Measurements from ENCODE around the gene DTX3.

- TF ChIP-seq CREB1 (CRISPR knock-in tag; IDR thresholded peaks at IDR 0.05; ENCODE audit: low read depth) (no peak), POLR2AphosphoS5 (IDR thresholded peaks at IDR 0.05; ENCODE audit: low read depth) (no peak), EZH2 (IDR thresholded peaks at IDR 0.05; ENCODE audit: low read depth, unreplicated experiment) (no peak), ZNF114 (CRISPR knock-in tag; IDR thresholded peaks at IDR 0.05) (no peak), JUNB (IDR thresholded peaks at IDR 0.05; ENCODE audit: unreplicated experiment) (no peak), REST (IDR thresholded peaks at IDR 0.05; ENCODE audit: unreplicated experiment) (no peak), EZH2phosphoT487 (IDR thresholded peaks at IDR 0.05; ENCODE audit: unreplicated experiment) (no peak), ZNF331 (CRISPR knock-in tag; IDR thresholded peaks at IDR 0.05; ENCODE audit: low read depth) (no peak), ETS1 (IDR thresholded peaks at IDR 0.05) (no peak)
- TF ChIP-seq, protein P1, sequence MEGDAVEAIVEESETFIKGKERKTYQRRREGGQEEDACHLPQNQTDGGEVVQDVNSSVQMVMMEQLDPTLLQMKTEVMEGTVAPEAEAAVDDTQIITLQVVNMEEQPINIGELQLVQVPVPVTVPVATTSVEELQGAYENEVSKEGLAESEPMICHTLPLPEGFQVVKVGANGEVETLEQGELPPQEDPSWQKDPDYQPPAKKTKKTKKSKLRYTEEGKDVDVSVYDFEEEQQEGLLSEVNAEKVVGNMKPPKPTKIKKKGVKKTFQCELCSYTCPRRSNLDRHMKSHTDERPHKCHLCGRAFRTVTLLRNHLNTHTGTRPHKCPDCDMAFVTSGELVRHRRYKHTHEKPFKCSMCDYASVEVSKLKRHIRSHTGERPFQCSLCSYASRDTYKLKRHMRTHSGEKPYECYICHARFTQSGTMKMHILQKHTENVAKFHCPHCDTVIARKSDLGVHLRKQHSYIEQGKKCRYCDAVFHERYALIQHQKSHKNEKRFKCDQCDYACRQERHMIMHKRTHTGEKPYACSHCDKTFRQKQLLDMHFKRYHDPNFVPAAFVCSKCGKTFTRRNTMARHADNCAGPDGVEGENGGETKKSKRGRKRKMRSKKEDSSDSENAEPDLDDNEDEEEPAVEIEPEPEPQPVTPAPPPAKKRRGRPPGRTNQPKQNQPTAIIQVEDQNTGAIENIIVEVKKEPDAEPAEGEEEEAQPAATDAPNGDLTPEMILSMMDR (conservative IDR thresholded peaks at IDR 0.05; ENCODE audit: low read depth in 2 of 2) = no peak
- TF ChIP-seq, protein P2, sequence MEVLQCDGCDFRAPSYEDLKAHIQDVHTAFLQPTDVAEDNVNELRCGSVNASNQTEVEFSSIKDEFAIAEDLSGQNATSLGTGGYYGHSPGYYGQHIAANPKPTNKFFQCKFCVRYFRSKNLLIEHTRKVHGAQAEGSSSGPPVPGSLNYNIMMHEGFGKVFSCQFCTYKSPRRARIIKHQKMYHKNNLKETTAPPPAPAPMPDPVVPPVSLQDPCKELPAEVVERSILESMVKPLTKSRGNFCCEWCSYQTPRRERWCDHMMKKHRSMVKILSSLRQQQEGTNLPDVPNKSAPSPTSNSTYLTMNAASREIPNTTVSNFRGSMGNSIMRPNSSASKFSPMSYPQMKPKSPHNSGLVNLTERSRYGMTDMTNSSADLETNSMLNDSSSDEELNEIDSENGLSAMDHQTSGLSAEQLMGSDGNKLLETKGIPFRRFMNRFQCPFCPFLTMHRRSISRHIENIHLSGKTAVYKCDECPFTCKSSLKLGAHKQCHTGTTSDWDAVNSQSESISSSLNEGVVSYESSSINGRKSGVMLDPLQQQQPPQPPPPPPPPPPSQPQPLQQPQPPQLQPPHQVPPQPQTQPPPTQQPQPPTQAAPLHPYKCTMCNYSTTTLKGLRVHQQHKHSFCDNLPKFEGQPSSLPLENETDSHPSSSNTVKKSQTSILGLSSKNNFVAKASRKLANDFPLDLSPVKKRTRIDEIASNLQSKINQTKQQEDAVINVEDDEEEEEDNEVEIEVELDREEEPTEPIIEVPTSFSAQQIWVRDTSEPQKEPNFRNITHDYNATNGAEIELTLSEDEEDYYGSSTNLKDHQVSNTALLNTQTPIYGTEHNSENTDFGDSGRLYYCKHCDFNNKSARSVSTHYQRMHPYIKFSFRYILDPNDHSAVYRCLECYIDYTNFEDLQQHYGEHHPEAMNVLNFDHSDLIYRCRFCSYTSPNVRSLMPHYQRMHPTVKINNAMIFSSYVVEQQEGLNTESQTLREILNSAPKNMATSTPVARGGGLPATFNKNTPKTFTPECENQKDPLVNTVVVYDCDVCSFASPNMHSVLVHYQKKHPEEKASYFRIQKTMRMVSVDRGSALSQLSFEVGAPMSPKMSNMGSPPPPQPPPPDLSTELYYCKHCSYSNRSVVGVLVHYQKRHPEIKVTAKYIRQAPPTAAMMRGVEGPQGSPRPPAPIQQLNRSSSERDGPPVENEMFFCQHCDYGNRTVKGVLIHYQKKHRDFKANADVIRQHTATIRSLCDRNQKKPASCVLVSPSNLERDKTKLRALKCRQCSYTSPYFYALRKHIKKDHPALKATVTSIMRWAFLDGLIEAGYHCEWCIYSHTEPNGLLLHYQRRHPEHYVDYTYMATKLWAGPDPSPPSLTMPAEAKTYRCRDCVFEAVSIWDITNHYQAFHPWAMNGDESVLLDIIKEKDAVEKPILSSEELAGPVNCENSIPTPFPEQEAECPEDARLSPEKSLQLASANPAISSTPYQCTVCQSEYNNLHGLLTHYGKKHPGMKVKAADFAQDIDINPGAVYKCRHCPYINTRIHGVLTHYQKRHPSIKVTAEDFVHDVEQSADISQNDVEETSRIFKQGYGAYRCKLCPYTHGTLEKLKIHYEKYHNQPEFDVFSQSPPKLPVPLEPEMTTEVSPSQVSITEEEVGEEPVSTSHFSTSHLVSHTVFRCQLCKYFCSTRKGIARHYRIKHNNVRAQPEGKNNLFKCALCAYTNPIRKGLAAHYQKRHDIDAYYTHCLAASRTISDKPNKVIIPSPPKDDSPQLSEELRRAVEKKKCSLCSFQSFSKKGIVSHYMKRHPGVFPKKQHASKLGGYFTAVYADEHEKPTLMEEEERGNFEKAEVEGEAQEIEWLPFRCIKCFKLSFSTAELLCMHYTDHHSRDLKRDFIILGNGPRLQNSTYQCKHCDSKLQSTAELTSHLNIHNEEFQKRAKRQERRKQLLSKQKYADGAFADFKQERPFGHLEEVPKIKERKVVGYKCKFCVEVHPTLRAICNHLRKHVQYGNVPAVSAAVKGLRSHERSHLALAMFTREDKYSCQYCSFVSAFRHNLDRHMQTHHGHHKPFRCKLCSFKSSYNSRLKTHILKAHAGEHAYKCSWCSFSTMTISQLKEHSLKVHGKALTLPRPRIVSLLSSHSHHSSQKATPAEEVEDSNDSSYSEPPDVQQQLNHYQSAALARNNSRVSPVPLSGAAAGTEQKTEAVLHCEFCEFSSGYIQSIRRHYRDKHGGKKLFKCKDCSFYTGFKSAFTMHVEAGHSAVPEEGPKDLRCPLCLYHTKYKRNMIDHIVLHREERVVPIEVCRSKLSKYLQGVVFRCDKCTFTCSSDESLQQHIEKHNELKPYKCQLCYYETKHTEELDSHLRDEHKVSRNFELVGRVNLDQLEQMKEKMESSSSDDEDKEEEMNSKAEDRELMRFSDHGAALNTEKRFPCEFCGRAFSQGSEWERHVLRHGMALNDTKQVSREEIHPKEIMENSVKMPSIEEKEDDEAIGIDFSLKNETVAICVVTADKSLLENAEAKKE (CRISPR knock-in tag; IDR thresholded peaks at IDR 0.05) = no peak
These were observed 26.5 kb upstream of the DTX3 start for GRCh38 chr12:57577981-57578758.

Measured in GM23338 (cell line).